ENCODE results near the gene GPM6B.

GRCh38 chrX:13755254-13755653, 61.6 kb downstream of the GPM6B start:
- no peak for TF ChIP-seq POLR2AphosphoS5 (IDR thresholded peaks at IDR 0.05; ENCODE audit: low read depth, low read length)
- no peak for TF ChIP-seq SPI1 (IDR thresholded peaks at IDR 0.05; ENCODE audit: low read depth, low read length)
- no peak for TF ChIP-seq POLR2A (IDR thresholded peaks at IDR 0.05; ENCODE audit: low read depth, low read length)
